ENCODE results near the gene MFAP2. TPM values are rescaled to one million over a fixed set of nuclear protein-coding genes. Genes with fewer than 3 reads are reported as not detected.
"Not testable (repeated sequence)": the region's sequence is repeated elsewhere in the genome, so short reads cannot be mapped to it uniquely, and the experiment has no call there.

Gene MFAP2
- total RNA-seq, 2 donors from 2014 or later, result 1.4 to 6.0 TPM

- intact Hi-C loops (cut with DNase I), result no loop called here
- no peak for TF ChIP-seq CTCF (IDR thresholded peaks at IDR 0.05)
- Histone ChIP-seq H3K36me3 (no peaks in the 10 kb centered on the region), H3K9me3 (no peaks in the 10 kb centered on the region), H3K27me3 (no peaks in the 10 kb centered on the region), H3K4me3 (no peak overlapping the region), H3K9ac (ENCODE audit: low read depth in 2 of 2, low read length in 2 of 2) (no peak overlapping the region), H3K27ac (no peak overlapping the region), H3K4me1 (no peaks in the 10 kb centered on the region)
- DNase-seq, result no peak
These were observed 25.8 kb downstream of the MFAP2 start for GRCh38 chr1:16954579-16954978.

GRCh38 chr1:16952376-16952775 is 28.0 kb downstream of the MFAP2 start:
- H3K4me3 ChIP-seq; H3K9me3 ChIP-seq; H3K9ac ChIP-seq (ENCODE audit: low read depth in 2 of 2, low read length in 2 of 2); H3K36me3 ChIP-seq; intact Hi-C loops (cut with DNase I); DNase-seq; H3K27ac ChIP-seq; H3K4me1 ChIP-seq; H3K27me3 ChIP-seq: not testable (repeated sequence)

- H3K4me3 ChIP-seq; H3K9me3 ChIP-seq; H3K9ac ChIP-seq (ENCODE audit: low read depth in 2 of 2, low read length in 2 of 2); H3K36me3 ChIP-seq; H3K27ac ChIP-seq; intact Hi-C loops (cut with DNase I); H3K4me1 ChIP-seq; H3K27me3 ChIP-seq: not testable (repeated sequence)
- peak; percentile 54 for DNase-seq
These were observed 31.4 kb downstream of the MFAP2 start for GRCh38 chr1:16949026-16949425.

- H3K9me3 ChIP-seq; H3K4me1 ChIP-seq; H3K27ac ChIP-seq; H3K36me3 ChIP-seq; H3K27me3 ChIP-seq; intact Hi-C loops (cut with DNase I); H3K4me3 ChIP-seq: not testable (repeated sequence)
- peak; percentile 57 for DNase-seq
- peak overlapping the region in 1 of 2 donors; percentile 44 for H3K9ac ChIP-seq (ENCODE audit: low read depth in 2 of 2, low read length in 2 of 2)
These were observed 32.0 kb downstream of the MFAP2 start for GRCh38 chr1:16948282-16948891.

GRCh38 chr1:16946646-16947045 is 33.8 kb downstream of the MFAP2 start:
- Histone ChIP-seq H3K4me1 (no peaks in the 10 kb centered on the region), H3K9me3 (no peaks in the 10 kb centered on the region), H3K27ac (no peak overlapping the region), H3K9ac (ENCODE audit: low read depth in 2 of 2, low read length in 2 of 2) (no peak overlapping the region), H3K36me3 (no peaks in the 10 kb centered on the region), H3K27me3 (no peaks in the 10 kb centered on the region), H3K4me3 (no peak overlapping the region)
- intact Hi-C loops (cut with DNase I), result no loop called here
- TF ChIP-seq CTCF (IDR thresholded peaks at IDR 0.05), result no peak
- no peak for DNase-seq

GRCh38 chr1:16946185-16946584 is 34.2 kb downstream of the MFAP2 start:
- H3K27ac ChIP-seq; H3K4me3 ChIP-seq; intact Hi-C loops (cut with DNase I); H3K9me3 ChIP-seq; H3K4me1 ChIP-seq; DNase-seq; H3K9ac ChIP-seq (ENCODE audit: low read depth in 2 of 2, low read length in 2 of 2); H3K27me3 ChIP-seq; H3K36me3 ChIP-seq: not testable (repeated sequence)

- H3K4me1 ChIP-seq; H3K9me3 ChIP-seq; H3K9ac ChIP-seq (ENCODE audit: low read depth in 2 of 2, low read length in 2 of 2); H3K27me3 ChIP-seq; H3K27ac ChIP-seq; H3K4me3 ChIP-seq; H3K36me3 ChIP-seq; intact Hi-C loops (cut with DNase I); DNase-seq: not testable (repeated sequence)
These were observed 34.9 kb downstream of the MFAP2 start for GRCh38 chr1:16945512-16945911.

- H3K4me1 ChIP-seq, result no peaks in the 10 kb centered on the region
- no peak for DNase-seq
- no peak overlapping the region for H3K4me3 ChIP-seq
- no peaks in the 10 kb centered on the region for H3K36me3 ChIP-seq
- H3K9me3 ChIP-seq, result no peaks in the 10 kb centered on the region
- H3K27me3 ChIP-seq, result no peaks in the 10 kb centered on the region
- TF ChIP-seq CTCF (IDR thresholded peaks at IDR 0.05), result no peak
- intact Hi-C loops (cut with DNase I), result no loop called here
- H3K9ac ChIP-seq (ENCODE audit: low read depth in 2 of 2, low read length in 2 of 2), result no peak overlapping the region
- no peak overlapping the region for H3K27ac ChIP-seq
These were observed 36.4 kb downstream of the MFAP2 start for GRCh38 chr1:16944038-16944437.

- H3K36me3 ChIP-seq; intact Hi-C loops (cut with DNase I): not testable (repeated sequence)
These were observed 40.8 kb downstream of the MFAP2 start for GRCh38 chr1:16939386-16940180.

More at GRCh38 chr1:16939386-16940180, 40.8 kb downstream of the MFAP2 start:
- DNase-seq; H3K27me3 ChIP-seq; H3K4me3 ChIP-seq; H3K9me3 ChIP-seq; H3K4me1 ChIP-seq; H3K27ac ChIP-seq; H3K9ac ChIP-seq (ENCODE audit: low read depth in 2 of 2, low read length in 2 of 2): not testable (repeated sequence)

Data from colonic mucosa (tissue), 4 donors.